H1 (cell line): ENCODE data around the gene NPIPB8. TPM values are rescaled to one million over a fixed set of nuclear protein-coding genes. Genes with fewer than 3 reads are reported as not detected.

Experiments used
- CTCF ChIA-PET: fragments of 300-600 bp; sonication (Branson Sonifier 250); formaldehyde crosslinking; loops from one replicate; lab custom pipeline; 2021; ENCODE audit not compliant: partially characterized antibody; lab: Charles Lee
- POLR2A ChIA-PET: fragments of 300-600 bp; sonication (Branson Sonifier 250); formaldehyde crosslinking; loops from one replicate; lab custom pipeline; 2021; ENCODE audit warnings: inconsistent platforms; ENCODE audit not compliant: partially characterized antibody; lab: Charles Lee
- DNase-seq, 2 experiments: peaks; one replicate each; pipeline versions ENCODE4 v3.0.0 to v3.0.0-alpha.2; 2010 to 2022; ENCODE audit warnings: low spot score in 2 of 2, low read depth in 1 of 2, mixed read lengths in 1 of 2
- FAIRE-seq: peaks from 2 replicates; lab custom pipeline; 2011; peaks lifted over from hg19 to GRCh38; lab: Jason Lieb, UNC
- H2AFZ ChIP-seq: 2 replicates; pipeline ENCODE4 v1.8.1; 2012; ENCODE audit warnings: low read length, inconsistent platforms
- H2AK5ac ChIP-seq: 2 replicates; pipeline ENCODE4 v1.6.1; 2013; ENCODE audit warnings: low read depth, low read length
- H2BK120ac ChIP-seq: replicated peaks from 2 replicates; pipeline ENCODE3; 2013; ENCODE audit warnings: low read depth, low read length, inconsistent platforms
- H2BK12ac ChIP-seq: 2 replicates; pipeline ENCODE4 v1.6.1; 2013; ENCODE audit warnings: low read depth, low read length
- H2BK15ac ChIP-seq: 2 replicates; pipeline ENCODE4 v1.6.1; 2013; ENCODE audit warnings: low read length
- H2BK20ac ChIP-seq: 2 replicates; pipeline ENCODE4 v1.6.1; 2013; ENCODE audit warnings: low read length
- H2BK5ac ChIP-seq: 2 replicates; pipeline ENCODE4 v1.6.1; 2013; ENCODE audit warnings: low read depth, low read length
- H3K14ac ChIP-seq: 2 replicates; pipeline ENCODE4 v1.6.1; 2013; ENCODE audit warnings: inconsistent platforms; ENCODE audit not compliant: insufficient read length
- H3K18ac ChIP-seq: 2 replicates; pipeline ENCODE4 v1.6.1; 2013; ENCODE audit warnings: low read length; ENCODE audit errors: extremely low read depth
- H3K23ac ChIP-seq: 2 replicates; pipeline ENCODE4 v1.6.1; 2013; ENCODE audit warnings: inconsistent platforms; ENCODE audit not compliant: insufficient read length
- H3K23me2 ChIP-seq: 2 replicates; pipeline ENCODE4 v1.6.1; 2013; ENCODE audit warnings: low read depth, low read length
- H3K27ac ChIP-seq: 2 replicates; pipeline ENCODE4 v1.6.1; 2011; ENCODE audit warnings: low read depth, low read length, inconsistent platforms
- H3K27me3 ChIP-seq, 4 experiments: replicated peaks in 1 of 4; 1 replicate in 1 of 4; 2 replicates in 3 of 4; pipeline versions ENCODE4 v1.6.1 to v1.8.1; 2011 to 2013; ENCODE audit warnings: low read length in 3 of 4, mild to moderate bottlenecking in 3 of 4, inconsistent platforms in 2 of 4, mixed read lengths in 2 of 4, moderate library complexity in 1 of 4; ENCODE audit not compliant: control insufficient read depth in 3 of 4, insufficient read depth in 3 of 4; ENCODE audit errors: extremely low read depth in 1 of 4
- H3K36me3 ChIP-seq, 4 experiments: 2 replicates each; pipeline versions ENCODE4 v1.6.1 to v1.8.1; 2011 to 2013; ENCODE audit warnings: mild to moderate bottlenecking in 4 of 4, low read length in 3 of 4, moderate library complexity in 2 of 4, control low read depth in 1 of 4, inconsistent platforms in 1 of 4; ENCODE audit not compliant: insufficient read depth in 4 of 4, control insufficient read depth in 2 of 4
- H3K4ac ChIP-seq: replicated peaks from 2 replicates; pipeline ENCODE3; 2013; ENCODE audit warnings: low read length, low read depth, mixed read lengths, inconsistent platforms; ENCODE audit not compliant: insufficient read length
- H3K4me1 ChIP-seq, 4 experiments: replicated peaks in 1 of 4; 1 replicate in 1 of 4; 2 replicates in 3 of 4; pipeline versions ENCODE4 v1.6.1 to v1.8.1; 2011 to 2013; ENCODE audit warnings: low read length in 3 of 4, inconsistent platforms in 2 of 4, mixed read lengths in 1 of 4; ENCODE audit not compliant: insufficient read depth in 4 of 4, control insufficient read depth in 3 of 4
- H3K4me2 ChIP-seq, 2 experiments: 2 replicates each; pipeline versions ENCODE4 v1.6.1 to v1.8.1; 2011 to 2013; ENCODE audit warnings: low read depth in 2 of 2, low read length in 2 of 2, control low read depth in 1 of 2, inconsistent platforms in 1 of 2, mild to moderate bottlenecking in 1 of 2; ENCODE audit not compliant: insufficient read depth in 1 of 2
- H3K4me3 ChIP-seq, 4 experiments: fragments of 200-600, 300-600 bp in 1 of 4; sonication (generic), shearing (Covaris generic), sonication (Bioruptor Twin) in 1 of 4; 2 replicates each; pipeline versions ENCODE4 v1.5.1 to v1.8.1; 2011 to 2016; ENCODE audit warnings: low read length in 4 of 4, low read depth in 3 of 4, control low read depth in 2 of 4, inconsistent platforms in 2 of 4, mild to moderate bottlenecking in 2 of 4, mixed read lengths in 1 of 4, moderate library complexity in 1 of 4; ENCODE audit not compliant: insufficient read depth in 2 of 4; ENCODE audit errors: extremely low read depth in 1 of 4
- H3K56ac ChIP-seq: replicated peaks from 2 replicates; pipeline ENCODE3; 2013; ENCODE audit warnings: low read depth, mild to moderate bottlenecking, mixed read lengths, low read length, inconsistent platforms; ENCODE audit not compliant: insufficient read length
- H3K79me1 ChIP-seq: 2 replicates; pipeline ENCODE4 v1.6.1; 2013; ENCODE audit warnings: low read depth, low read length, control low read depth
- H3K79me2 ChIP-seq, 2 experiments: 2 replicates each; pipeline versions ENCODE4 v1.6.1 to v1.8.1; 2012 to 2013; ENCODE audit warnings: low read length in 2 of 2, mild to moderate bottlenecking in 2 of 2, inconsistent platforms in 1 of 2; ENCODE audit not compliant: insufficient read depth in 2 of 2, control insufficient read depth in 1 of 2
- H3K9ac ChIP-seq, 4 experiments: replicated peaks in 1 of 4; 1 replicate in 1 of 4; 2 replicates in 3 of 4; pipeline versions ENCODE4 v1.6.1 to v1.8.1; 2011 to 2013; ENCODE audit warnings: low read depth in 3 of 4, low read length in 3 of 4, control low read depth in 2 of 4, mild to moderate bottlenecking in 2 of 4, moderate library complexity in 2 of 4, inconsistent platforms in 1 of 4; ENCODE audit errors: extremely low read depth in 1 of 4
- H3K9me3 ChIP-seq, 2 experiments: 2 replicates each; pipeline versions ENCODE4 v1.6.1 to v1.8.1; 2012 to 2013; ENCODE audit warnings: mild to moderate bottlenecking in 2 of 2, moderate library complexity in 2 of 2, control low read depth in 1 of 2, inconsistent platforms in 1 of 2, low read depth in 1 of 2, low read length in 1 of 2, mixed read lengths in 1 of 2; ENCODE audit not compliant: insufficient read depth in 2 of 2
- H4K20me1 ChIP-seq, 2 experiments: replicated peaks in 1 of 2; 2 replicates each; pipeline versions ENCODE3 to v1.8.1; 2011 to 2013; ENCODE audit warnings: inconsistent platforms in 2 of 2, low read length in 2 of 2, mild to moderate bottlenecking in 1 of 2; ENCODE audit not compliant: insufficient read depth in 2 of 2, control insufficient read depth in 1 of 2
- H4K5ac ChIP-seq: 2 replicates; pipeline ENCODE4 v1.6.1; 2013; ENCODE audit warnings: low read length, low read depth, mixed read lengths, inconsistent platforms; ENCODE audit not compliant: insufficient read length
- H4K8ac ChIP-seq: 2 replicates; pipeline ENCODE4 v1.8.0; 2013; ENCODE audit warnings: mild to moderate bottlenecking, moderate library complexity, low read length, inconsistent platforms; ENCODE audit not compliant: insufficient read depth; ENCODE audit errors: extremely low read depth
- H4K91ac ChIP-seq: replicated peaks from 2 replicates; pipeline ENCODE3; 2013; ENCODE audit warnings: low read length, mixed read lengths, inconsistent platforms; ENCODE audit not compliant: insufficient read length
- BRCA1 ChIP-seq: IDR thresholded peaks from 2 replicates; pipeline ENCODE4 v1.6.1; 2012; ENCODE audit warnings: low read depth, low read length, improper control_type of control experiment
- CEBPB ChIP-seq: IDR thresholded peaks from 2 replicates; pipeline ENCODE4 v1.6.1; 2012; ENCODE audit warnings: low read depth, low read length
- CTBP2 ChIP-seq: IDR thresholded peaks from 2 replicates; pipeline ENCODE4 v1.7.0; 2011; ENCODE audit warnings: borderline replicate concordance, mild to moderate bottlenecking, moderate library complexity, mixed read lengths, low read length; ENCODE audit not compliant: insufficient read depth, insufficient read length
- EP300 ChIP-seq, 2 experiments: IDR thresholded peaks; 1 replicate in 1 of 2; 2 replicates in 1 of 2; pipeline ENCODE4 v1.6.1; 2011 to 2012; ENCODE audit warnings: low read depth in 2 of 2, low read length in 2 of 2, mild to moderate bottlenecking in 2 of 2, borderline replicate concordance in 1 of 2, inconsistent platforms in 1 of 2, moderate library complexity in 1 of 2
- FOSL1 ChIP-seq: IDR thresholded peaks from 2 replicates; pipeline ENCODE4 v1.6.1; 2011; ENCODE audit warnings: mild to moderate bottlenecking, low read depth, low read length, moderate library complexity; ENCODE audit not compliant: insufficient read depth
- JUND ChIP-seq: IDR thresholded peaks from 2 replicates; pipeline ENCODE4 v1.6.1; 2011; ENCODE audit warnings: mild to moderate bottlenecking, improper control_type of control experiment, low read length
- KDM1A ChIP-seq: fragments of 200-600, 300-600 bp; sonication (generic); IDR thresholded peaks from 2 replicates; pipeline ENCODE4 v1.7.1; 2016; ENCODE audit warnings: mild to moderate bottlenecking, low read length, borderline replicate concordance
- NANOG ChIP-seq: IDR thresholded peaks from 2 replicates; pipeline ENCODE4 v1.6.1; 2011; ENCODE audit warnings: low read length, low read depth, mild to moderate bottlenecking, inconsistent platforms; ENCODE audit not compliant: insufficient read depth, poor library complexity, severe bottlenecking
- POLR2A ChIP-seq, 2 experiments: IDR thresholded peaks; 1 replicate in 1 of 2; 2 replicates in 1 of 2; pipeline ENCODE4 v1.6.1; 2011; ENCODE audit warnings: low read depth in 2 of 2, low read length in 2 of 2, mild to moderate bottlenecking in 2 of 2; ENCODE audit errors: control extremely low read depth in 1 of 2
- RBBP5 ChIP-seq: IDR thresholded peaks from 2 replicates; pipeline ENCODE4 v1.7.1; 2012; ENCODE audit warnings: low read depth, mild to moderate bottlenecking, inconsistent platforms, low read length, moderate library complexity, borderline replicate concordance
- SIRT6 ChIP-seq: IDR thresholded peaks from one replicate; pipeline ENCODE4 v1.7.1; 2012; ENCODE audit warnings: low read length, inconsistent platforms
- TBP ChIP-seq: IDR thresholded peaks from 2 replicates; pipeline ENCODE4 v1.6.1; 2011; ENCODE audit warnings: low read depth, low read length, improper control_type of control experiment
- WGBS, 2 experiments: shearing (Covaris generic) in 1 of 2; methylation state at CpG; one replicate each; pipeline versions ENCODE4 v1.1.6 to v1.1.7; 2013 to 2015; ENCODE audit warnings: low lambda C conversion rate in 2 of 2, mixed read lengths in 2 of 2, inconsistent platforms in 1 of 2, low coverage in 1 of 2, missing lambda C conversion rate in 1 of 2; ENCODE audit not compliant: insufficient replicate concordance in 2 of 2, insufficient coverage in 1 of 2, insufficient read length in 1 of 2; ENCODE audit errors: extremely low coverage in 1 of 2, missing lambda C conversion rate in 1 of 2; 5-methylcytosine and 5-hydroxymethylcytosine counted together
- polyA plus RNA-seq, 7 experiments: library from polyadenylated mRNA; depleted of rRNA in 3 of 7; stranded (reverse) in 5 of 7; unstranded in 2 of 7; fragments of >200 nt in 5 of 7; fragments of 200-250 nt in 2 of 7; gene quantifications; 1 replicate in 5 of 7; 2 replicates in 1 of 7; 4 replicates in 1 of 7; pipeline versions ENCODE4 v1.2.1 to v1.2.3, GENCODE V29; 2011 to 2013; ENCODE audit warnings: missing spikeins in 2 of 7, mixed read lengths in 2 of 7
- total RNA-seq: library from RNA; stranded (reverse); fragmentation: NEBNext Ultra II Directional; extraction: Animal tissue kit (Norgen Biotek cat#: 25700); gene quantifications from 2 replicates; pipeline ENCODE4 v1.2.1, GENCODE V29; 2021

The NPIPB8 gene
- total and polyA plus RNA-seq, 2 of the 8 experiments (the other 6 are each of a cell fraction or from before 2014, with no cell fraction given): 0.05 TPM; not detected in 1

- H3K4me3 ChIP-seq: no peak within 1 kb of the TSS
- no peak within 1 kb of the TSS for H3K4me2 ChIP-seq
- H2BK120ac ChIP-seq: peak within 1 kb of the TSS; percentile 64
- H2BK5ac ChIP-seq: peak within 1 kb of the TSS; percentile 52; the same call in 1 of the 2 replicates
- no peaks in the 10 kb centered on the region; the same call in 1 of the 2 replicates for H3K79me1 ChIP-seq
- no peak within 1 kb of the TSS for H3K14ac ChIP-seq
- H3K27ac ChIP-seq: no peak within 1 kb of the TSS
- CTCF ChIA-PET: interaction anchor here (0.9 to 1.3 kb wide), 2 partner anchors 13 to 14 kb away, joined by 4 read pairs; partner anchors contain the start of gene SULT1A1
- no peaks in the 10 kb centered on the region for H3K23me2 ChIP-seq
- H3K18ac ChIP-seq: peak within 1 kb of the TSS; percentile 36
- no peak within 1 kb of the TSS for H3K56ac ChIP-seq
- peak within 1 kb of the TSS; percentile 57; the same call in 1 of the 2 replicates for H4K8ac ChIP-seq
- no peak within 1 kb of the TSS for H3K9ac ChIP-seq
- no peak within 1 kb of the TSS for H2AK5ac ChIP-seq
- FAIRE-seq (no peak), DNase-seq (no peak)
- H2BK15ac ChIP-seq: peak within 1 kb of the TSS; percentile 40; the same call in 1 of the 2 replicates
- no peaks in the 10 kb centered on the region for H3K79me2 ChIP-seq
- WGBS, 2 experiments: 64% methylated on average over 11 of the region's 11 CpGs; no CpG with 5 or more reads in 1 of the 2 experiments
- H4K91ac ChIP-seq: no peak within 1 kb of the TSS
- no peaks in the 10 kb centered on the region for H3K36me3 ChIP-seq
- peak within 1 kb of the TSS; percentile 14 for H3K4ac ChIP-seq
- H2BK20ac ChIP-seq: no peak within 1 kb of the TSS
- H4K5ac ChIP-seq: no peak within 1 kb of the TSS
- H2AFZ ChIP-seq: no peak within 1 kb of the TSS
- no peaks in the 10 kb centered on the region for H4K20me1 ChIP-seq
- POLR2A ChIA-PET: interaction anchor here (0.6 kb wide), 1 partner anchor 117 kb away, joined by 3 read pairs; no protein-coding TSS in a partner anchor
- no peaks in the 10 kb centered on the region for H3K27me3 ChIP-seq
- H3K4me1 ChIP-seq: peaks cover 2 to 15% (median 7%) of the 10 kb centered on the region in 4 experiments
- H3K9me3 ChIP-seq: no peaks in the 10 kb centered on the region
- peak within 1 kb of the TSS; percentile 89 for H3K23ac ChIP-seq
- peak within 1 kb of the TSS; percentile 17; the same call in 1 of the 2 replicates for H2BK12ac ChIP-seq
- no peak for TF ChIP-seq EP300 (IDR thresholded peaks at IDR 0.05; ENCODE audit: borderline replicate concordance in 1 of 2, low read depth in 2 of 2, low read length in 2 of 2)
- TF ChIP-seq BRCA1: no peak
- TF ChIP-seq SIRT6: no peak
- TF ChIP-seq KDM1A: no peak
- TF ChIP-seq FOSL1: no peak
- no peak for TF ChIP-seq POLR2A (IDR thresholded peaks at IDR 0.05; ENCODE audit: control extremely low read depth in 1 of 2, low read depth in 2 of 2, low read length in 2 of 2)
- no peak for TF ChIP-seq JUND
- no peak for TF ChIP-seq TBP
- no peak for TF ChIP-seq CTBP2
- TF ChIP-seq NANOG: no peak
- TF ChIP-seq CEBPB: no peak
- no peak for TF ChIP-seq RBBP5
Observed at GRCh38 chr16:28596840-28597691, 40.8 kb upstream of the NPIPB8 start, which contains the start of gene SULT1A2. Gene SULT1A2 (minus strand): TSS chr16:28597050. CDS start chr16:28595930, 1,120 bp downstream.
